ENCODE data around the gene UBL3.
A peak's percentile ranks its signal among the peaks of the same experiment; 100 is the strongest.

Gene UBL3, protein sequence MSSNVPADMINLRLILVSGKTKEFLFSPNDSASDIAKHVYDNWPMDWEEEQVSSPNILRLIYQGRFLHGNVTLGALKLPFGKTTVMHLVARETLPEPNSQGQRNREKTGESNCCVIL

GRCh38 chr13:29850213-29850898, at the start of gene UBL3:
TSS of gene UBL3 (minus strand) at chr13:29850617. CDS start at chr13:29849538, 1,079 bp downstream.
- FAIRE-seq (peak; percentile 90), DNase-seq (ENCODE audit: insufficient read length, low spot score) (peak; percentile 90)

GRCh38 chr13:29897102-29897501, 46.7 kb upstream of the UBL3 start:
- no peak for DNase-seq (ENCODE audit: insufficient read length, low spot score)
- FAIRE-seq: no peak

- FAIRE-seq: no peak
- DNase-seq (ENCODE audit: insufficient read length, low spot score): no peak
Observed at GRCh38 chr13:29893438-29893837, 43.0 kb upstream of the UBL3 start.

DNA sequence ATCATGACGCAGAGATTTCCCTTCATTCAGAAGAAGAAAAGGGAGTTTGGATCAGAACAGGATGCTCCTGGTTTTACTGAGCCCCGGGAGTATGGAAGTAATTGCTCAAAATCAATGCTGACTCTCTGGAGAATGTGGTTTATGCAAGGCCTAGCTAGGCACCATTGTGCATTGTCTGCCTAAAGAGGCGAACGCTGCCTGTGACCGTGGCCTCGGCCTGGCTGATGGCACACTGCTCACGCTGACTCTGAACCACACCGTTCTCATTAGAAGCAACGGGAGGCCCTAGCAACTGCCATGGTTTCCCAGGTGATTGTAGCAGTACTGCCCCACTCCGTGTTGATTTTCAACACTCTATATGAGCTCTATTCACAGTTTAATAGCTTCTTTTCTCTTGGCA, 41.7 kb upstream of the UBL3 start:
- no peak for FAIRE-seq
- DNase-seq (ENCODE audit: insufficient read length, low spot score): no peak

DNA sequence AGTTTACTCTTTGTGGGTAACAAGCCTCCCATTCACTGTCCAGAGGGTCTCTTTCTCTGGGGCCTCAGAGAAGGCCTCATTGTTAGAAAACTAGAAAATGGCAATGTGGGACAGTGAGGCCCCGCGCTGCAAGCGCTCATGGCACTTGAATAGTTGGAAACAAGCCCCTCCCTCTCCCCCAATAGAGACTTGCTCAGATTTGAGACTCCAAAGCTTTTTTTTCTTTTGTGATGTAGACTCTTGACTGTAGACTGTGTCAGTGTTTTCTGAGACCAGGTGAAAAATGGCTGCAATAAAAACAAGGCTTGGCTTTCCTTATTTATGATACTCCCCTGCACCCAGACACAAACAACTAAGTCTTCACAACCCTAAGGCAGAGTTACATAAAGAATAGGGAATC, 38.7 kb upstream of the UBL3 start:
- no peak for FAIRE-seq
- DNase-seq (ENCODE audit: insufficient read length, low spot score): no peak

DNA sequence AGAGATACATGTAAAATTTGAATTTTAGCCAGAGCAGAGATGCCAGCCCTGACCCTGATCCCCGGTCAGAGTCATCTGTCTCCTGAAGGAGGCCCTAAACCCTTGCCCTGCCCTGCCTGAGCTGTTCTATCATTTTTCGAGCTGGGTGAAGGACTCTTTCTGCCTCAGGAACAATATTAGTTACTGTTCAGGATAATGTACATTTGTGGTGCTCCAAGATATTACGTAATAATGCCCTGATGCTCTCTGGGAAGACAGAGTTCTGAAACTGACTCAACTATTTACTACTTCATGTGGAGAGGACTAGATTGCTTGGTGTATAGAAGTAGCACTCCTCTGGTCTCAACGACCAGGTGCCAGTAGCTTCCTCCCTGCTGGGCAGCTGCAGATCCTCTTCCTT, 37.9 kb upstream of the UBL3 start:
- no peak for DNase-seq (ENCODE audit: insufficient read length, low spot score)
- FAIRE-seq: no peak

- DNase-seq (ENCODE audit: insufficient read length, low spot score) (no peak), FAIRE-seq (no peak)
Observed at GRCh38 chr13:29887686-29888085, 37.3 kb upstream of the UBL3 start.

DNA sequence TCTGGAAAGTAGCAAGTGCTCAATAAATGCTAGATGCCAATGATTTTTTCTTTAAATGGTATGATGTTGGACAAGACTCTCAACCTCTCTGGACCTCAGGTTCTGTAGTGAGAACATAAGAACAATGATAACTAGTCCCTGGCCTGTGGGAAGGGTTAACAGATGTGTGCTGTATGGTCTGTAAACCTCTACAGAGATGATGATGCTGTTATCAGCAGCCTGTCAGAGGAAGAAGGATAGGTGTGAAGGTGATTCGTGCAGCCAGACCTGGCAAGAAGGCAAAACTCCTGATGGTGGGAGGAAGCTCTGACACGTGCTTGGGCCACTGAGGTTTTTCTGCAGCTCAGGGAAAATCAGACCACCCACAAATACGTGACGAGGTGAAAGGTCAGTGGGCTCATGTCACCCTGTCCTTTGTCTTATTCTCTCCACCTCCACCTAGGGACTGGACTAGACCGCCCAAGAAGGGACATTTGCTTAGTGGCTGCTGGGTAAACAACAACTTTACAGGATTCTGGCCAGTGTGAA, 36.7 kb upstream of the UBL3 start:
- no peak for FAIRE-seq
- no peak for DNase-seq (ENCODE audit: insufficient read length, low spot score)

GRCh38 chr13:29886446-29886845, 36.0 kb upstream of the UBL3 start:
- DNase-seq (ENCODE audit: insufficient read length, low spot score) (no peak), FAIRE-seq (no peak)

- no peak for FAIRE-seq
- DNase-seq (ENCODE audit: insufficient read length, low spot score): no peak
Observed at GRCh38 chr13:29885989-29886388, 35.6 kb upstream of the UBL3 start.

DNA sequence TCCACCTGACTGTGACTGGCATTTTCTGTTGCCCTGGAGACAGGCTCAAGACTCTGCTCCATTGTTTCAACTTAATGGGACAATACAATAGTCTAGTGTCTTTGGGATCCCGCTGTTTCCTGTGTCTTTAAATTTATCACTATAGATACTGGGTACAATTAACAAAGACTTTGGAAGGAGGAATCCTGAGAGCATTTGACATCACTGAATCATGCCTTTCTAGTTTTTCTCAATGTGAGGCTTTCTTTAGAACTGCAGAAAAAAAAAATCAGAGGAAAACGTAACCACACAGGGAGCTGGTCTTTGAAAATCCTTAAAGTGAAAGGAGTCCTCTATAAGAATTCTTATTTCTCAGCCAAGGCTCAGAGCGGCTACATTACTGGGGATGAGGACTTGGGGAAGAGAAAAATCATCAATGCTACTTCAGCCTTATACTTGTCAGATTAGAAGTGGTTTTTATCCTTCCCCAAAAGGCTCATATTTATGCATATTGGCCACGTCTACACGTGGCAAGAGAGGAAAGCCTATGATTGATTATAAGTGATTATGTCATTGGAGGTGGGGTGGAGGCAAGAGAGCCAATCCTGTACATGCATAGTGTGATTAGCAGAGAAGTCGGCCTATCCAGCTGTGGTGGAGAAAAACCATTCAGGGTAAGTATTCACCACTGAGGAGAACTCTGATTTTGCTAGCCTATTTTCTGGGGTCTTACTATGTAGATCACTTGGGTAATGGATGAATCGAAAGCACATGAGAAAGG, 34.4 kb upstream of the UBL3 start:
- no peak for DNase-seq (ENCODE audit: insufficient read length, low spot score)
- FAIRE-seq: no peak

DNA sequence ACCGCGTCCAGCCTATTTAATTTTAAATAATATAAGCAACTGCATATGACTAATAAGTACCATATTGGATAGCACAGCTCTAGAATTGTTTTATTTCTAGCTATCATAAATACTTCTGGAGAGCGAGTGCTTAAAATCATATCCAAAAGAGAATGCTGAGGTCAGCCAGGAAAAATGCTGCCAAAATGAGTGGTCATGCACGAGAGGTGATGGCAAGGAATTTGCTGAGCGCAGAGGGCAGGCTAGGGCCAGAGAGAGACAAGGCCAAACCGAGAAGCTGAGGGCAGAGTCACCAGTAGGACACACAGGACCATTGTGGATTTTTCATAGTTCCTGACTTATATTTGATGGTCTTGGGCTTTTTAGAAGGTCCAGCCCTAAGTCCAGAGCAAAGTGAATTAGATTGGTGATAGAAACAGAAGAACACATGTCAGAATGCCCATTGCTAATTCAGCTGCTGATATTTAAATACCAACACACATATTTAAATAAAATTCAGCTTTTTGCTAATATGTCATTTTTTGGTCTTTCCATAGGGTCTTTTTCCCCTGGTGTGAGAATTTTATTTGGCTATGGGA, 33.6 kb upstream of the UBL3 start:
- FAIRE-seq: no peak

GRCh38 chr13:29882076-29882475, 31.7 kb upstream of the UBL3 start:
- DNase-seq (ENCODE audit: insufficient read length, low spot score) (no peak), FAIRE-seq (no peak)

More for the DNA sequence above, 33.6 kb upstream of the UBL3 start:
- no peak for DNase-seq (ENCODE audit: insufficient read length, low spot score)

- DNase-seq (ENCODE audit: insufficient read length, low spot score): no peak
- no peak for FAIRE-seq
Observed at GRCh38 chr13:29878101-29878500, 27.7 kb upstream of the UBL3 start.

GRCh38 chr13:29877456-29878078, 27.1 kb upstream of the UBL3 start:
- DNase-seq (ENCODE audit: insufficient read length, low spot score) (no peak), FAIRE-seq (no peak)

DNA sequence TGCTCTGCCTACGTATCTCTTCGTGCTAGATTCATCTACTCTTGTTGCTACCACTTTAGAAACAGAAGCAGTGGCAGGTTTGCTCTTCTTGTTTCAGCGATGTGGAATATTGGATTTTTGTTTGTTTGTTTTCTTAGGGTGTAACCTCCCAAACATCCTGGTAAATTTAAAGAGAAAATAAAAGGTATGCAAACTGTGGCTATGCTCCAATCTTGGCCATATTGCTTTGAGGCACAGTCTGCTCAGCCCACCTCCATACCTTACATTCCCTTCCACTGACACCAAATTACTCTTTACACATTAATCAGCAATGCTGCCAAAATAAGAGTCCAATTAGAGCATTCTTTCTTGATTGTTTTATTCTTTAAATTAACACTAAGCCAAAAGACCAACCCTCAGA, 25.2 kb upstream of the UBL3 start:
- DNase-seq (ENCODE audit: insufficient read length, low spot score): no peak
- no peak for FAIRE-seq

DNA sequence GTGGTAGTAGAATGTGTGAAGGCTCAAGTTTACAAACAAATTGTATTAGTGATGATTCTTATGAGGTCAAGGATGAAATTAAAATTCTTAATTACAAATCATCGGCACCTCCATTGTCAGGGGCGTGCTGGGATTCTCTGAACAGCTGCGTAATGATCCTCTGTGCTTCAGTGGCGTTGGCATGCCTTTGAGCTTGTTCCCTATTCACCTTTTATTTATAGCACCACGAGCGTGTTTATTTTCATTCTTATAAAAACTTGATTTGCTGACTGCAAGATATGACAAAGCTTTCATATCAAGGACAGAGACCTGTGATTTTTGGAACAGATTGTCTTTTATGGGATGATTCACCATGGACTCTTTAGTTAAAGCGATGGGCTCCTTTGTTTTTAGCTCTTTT, 18.2 kb upstream of the UBL3 start:
- no peak for FAIRE-seq

DNA sequence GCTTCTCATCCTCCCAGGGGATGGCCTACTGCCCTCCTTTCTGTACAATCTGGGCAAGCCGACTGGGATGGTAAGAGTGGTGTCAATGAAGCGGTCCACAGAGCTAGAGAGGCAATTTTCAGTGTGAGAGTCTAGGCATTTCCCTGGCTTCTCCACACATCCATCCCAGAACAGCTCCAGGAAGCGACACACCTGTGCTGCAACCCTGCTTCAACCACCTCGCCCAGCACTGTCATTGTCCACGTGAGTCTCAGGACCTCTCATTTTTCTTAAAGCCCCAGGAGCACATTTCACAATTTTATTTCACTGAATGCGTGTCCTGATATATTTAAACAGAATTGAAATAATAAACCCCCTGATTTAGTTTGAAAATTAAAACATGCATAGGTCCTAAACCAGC, 15.5 kb upstream of the UBL3 start:
- no peak for FAIRE-seq
- DNase-seq (ENCODE audit: insufficient read length, low spot score): no peak

More for the DNA sequence above, 18.2 kb upstream of the UBL3 start:
- DNase-seq (ENCODE audit: insufficient read length, low spot score): no peak

DNA sequence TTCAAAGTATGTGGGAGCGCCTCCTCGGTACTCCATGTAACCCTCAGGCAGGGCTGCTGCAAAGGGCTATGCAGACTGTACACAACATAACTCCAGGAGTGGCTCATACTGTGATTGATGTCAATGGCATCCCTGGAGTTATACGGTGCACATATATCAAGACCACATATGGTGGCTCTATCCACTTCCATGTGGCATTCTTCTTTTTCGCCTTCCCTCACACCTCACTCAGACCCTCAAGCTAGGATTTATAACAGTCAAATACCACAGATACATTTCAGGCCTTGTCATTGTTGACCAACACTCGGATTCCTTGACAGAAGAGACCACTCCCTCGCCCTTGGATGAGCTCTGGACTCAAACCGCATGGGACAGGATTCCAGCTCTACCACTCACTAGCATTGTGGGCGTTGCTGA, 11.3 kb upstream of the UBL3 start:
- DNase-seq (ENCODE audit: insufficient read length, low spot score) (no peak), FAIRE-seq (no peak)

GRCh38 chr13:29859971-29860370, 9.6 kb upstream of the UBL3 start:
- DNase-seq (ENCODE audit: insufficient read length, low spot score): no peak
- no peak for FAIRE-seq

DNA sequence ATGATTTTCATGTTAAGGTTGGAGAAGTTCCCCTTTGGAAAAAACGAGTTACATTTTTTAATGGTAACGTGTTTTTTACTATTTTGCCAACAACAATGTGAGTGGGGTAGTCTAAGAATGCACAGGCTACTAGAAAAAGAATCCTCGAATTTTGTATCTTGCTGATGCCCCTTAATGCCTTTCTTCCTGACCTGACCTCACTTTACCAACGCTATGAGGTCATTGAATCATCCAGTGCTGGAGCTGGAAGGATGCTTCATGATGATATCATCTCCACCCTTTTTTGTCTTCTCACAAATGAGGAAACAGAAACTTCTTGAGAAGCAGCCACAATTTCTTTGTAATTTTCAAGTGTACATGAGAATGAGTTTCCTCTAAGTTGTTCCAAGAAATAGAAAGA, 8.2 kb upstream of the UBL3 start:
- FAIRE-seq (no peak), DNase-seq (ENCODE audit: insufficient read length, low spot score) (no peak)
